Natural killer cell (primary cell): Measurements from ENCODE around the gene SORCS1. TPM values are rescaled to one million over a fixed set of nuclear protein-coding genes. Genes with fewer than 3 reads are reported as not detected.

Experiments used
- ATAC-seq, 3 donors: fragments of 150-1000 bp in 2 of 3; fragments of 200-7000 bp in 1 of 3; cut with Tn5 transposase; 1 replicate in 1 of 3; 2 replicates in 2 of 3; pipeline ENCODE4 v1.10.0; 2021; ENCODE audit warnings: mild to moderate bottlenecking in 2 of 3, moderate library complexity in 2 of 3
- DNase-seq, 2 donors: peaks; one replicate each; pipeline versions ENCODE4 v3.0.0 to v3.0.0-alpha.2; 2013 to 2021; ENCODE audit warnings: mixed read lengths in 1 of 2
- H3K27ac ChIP-seq: one replicate; pipeline ENCODE4 v1.5.1; 2013; ENCODE audit warnings: mild to moderate bottlenecking, low read length
- H3K27me3 ChIP-seq: one replicate; pipeline ENCODE4 v1.6.1; 2013; ENCODE audit warnings: low read length; ENCODE audit not compliant: control insufficient read depth, insufficient read depth
- H3K36me3 ChIP-seq: one replicate; pipeline ENCODE4 v1.6.1; 2013; ENCODE audit warnings: low read length; ENCODE audit not compliant: control insufficient read depth, insufficient read depth
- H3K4me1 ChIP-seq: one replicate; pipeline ENCODE4 v1.6.1; 2013; ENCODE audit warnings: low read length; ENCODE audit not compliant: control insufficient read depth, insufficient read depth
- H3K4me3 ChIP-seq: one replicate; pipeline ENCODE4 v1.5.1; 2013; ENCODE audit warnings: low read length
- H3K9me3 ChIP-seq: one replicate; pipeline ENCODE4 v1.6.1; 2013; ENCODE audit warnings: low read length; ENCODE audit not compliant: control insufficient read depth, insufficient read depth
- H3K27ac Mint-ChIP-seq, 2 donors: one replicate each; pipeline ENCODE4 v1.8.0; 2022; ENCODE audit warnings: mild to moderate bottlenecking in 2 of 2, mixed read lengths in 2 of 2, moderate library complexity in 1 of 2
- H3K27me3 Mint-ChIP-seq, 2 donors: one replicate each; pipeline ENCODE4 v1.8.0; 2022; ENCODE audit warnings: low read depth in 2 of 2, mixed read lengths in 2 of 2
- H3K36me3 Mint-ChIP-seq: one replicate; pipeline ENCODE4 v1.8.0; 2022; ENCODE audit warnings: mixed read lengths
- H3K4me1 Mint-ChIP-seq, 2 donors: one replicate each; pipeline ENCODE4 v1.8.0; 2022; ENCODE audit warnings: mixed read lengths in 2 of 2
- H3K4me3 Mint-ChIP-seq: one replicate; pipeline ENCODE4 v1.8.0; 2022; ENCODE audit warnings: mild to moderate bottlenecking, moderate library complexity, mixed read lengths
- H3K9me3 Mint-ChIP-seq, 2 donors: one replicate each; pipeline ENCODE4 v1.8.0; 2022; ENCODE audit warnings: mixed read lengths in 2 of 2
- CTCF ChIP-seq: fragments of 200-600 bp; IDR thresholded peaks from one replicate; pipeline ENCODE4 v1.8.0; 2022; ENCODE audit warnings: antibody characterized with exemption
- WGBS: methylation state at CpG from one replicate; pipeline ENCODE4 v1.1.7; 2013; ENCODE audit warnings: missing lambda C conversion rate; ENCODE audit not compliant: insufficient coverage; 5-methylcytosine and 5-hydroxymethylcytosine counted together
- intact Hi-C: fragments of 100-400 bp; cut with micrococcal nuclease; formaldehyde crosslinking; loops from one replicate; pipeline ENCODE4 v1.14.2; 2022
- total RNA-seq, 4 donors: library from RNA; stranded (reverse); fragments of 120-200 nt in 1 of 4; gene quantifications; one replicate each; pipeline versions ENCODE4 v1.2.3 to v1.2.4, GENCODE V29; 2013 to 2022

The SORCS1 gene
- total RNA-seq, 3 donors from 2014 or later (not counting 1 experiment from before 2014, with no cell fraction given), result not detected

DNA sequence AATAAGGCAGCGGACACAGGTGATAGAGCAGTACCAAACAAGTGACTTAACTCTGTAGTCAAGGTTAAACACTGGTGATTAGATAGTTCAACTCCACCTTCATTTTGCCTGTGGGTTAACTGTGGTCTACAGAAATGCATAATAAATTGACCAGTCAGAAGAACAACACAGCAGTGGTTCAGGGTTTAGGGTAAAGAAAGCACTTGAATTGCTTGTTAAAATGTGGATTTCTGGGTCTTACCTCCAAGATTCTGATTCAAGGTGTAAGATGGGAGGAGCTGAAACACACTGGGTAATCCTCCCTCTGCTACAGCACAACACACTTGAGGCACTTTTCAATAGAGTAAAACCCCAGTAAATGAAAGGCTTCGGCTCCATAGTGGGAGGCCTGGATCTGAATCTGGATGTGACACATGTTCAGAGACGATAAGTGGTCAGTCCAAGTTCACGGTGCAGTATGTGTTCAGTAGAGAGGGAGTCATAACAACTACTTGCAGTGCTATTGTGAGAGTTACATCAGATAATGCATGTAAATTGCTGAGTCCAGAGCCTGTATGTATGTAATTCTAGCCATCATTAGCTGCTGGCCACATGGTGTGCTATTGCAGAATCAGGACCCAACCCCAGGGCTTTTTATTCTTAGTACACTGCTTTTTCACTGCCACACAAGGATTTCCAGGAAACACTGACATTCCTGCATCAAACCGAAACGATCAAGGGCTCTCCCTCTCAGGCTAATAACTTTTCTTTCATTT lies 141.7 kb downstream of the SORCS1 start:
- no peaks in the 10 kb centered on the region for H3K36me3 ChIP-seq
- no peaks in the 10 kb centered on the region for H3K9me3 Mint-ChIP-seq
- ATAC-seq (no peak), DNase-seq (no peak)
- H3K4me1 ChIP-seq, result no peaks in the 10 kb centered on the region
- no peaks in the 10 kb centered on the region for H3K36me3 Mint-ChIP-seq
- no peak overlapping the region for H3K4me3 ChIP-seq
- no peak overlapping the region for H3K27ac Mint-ChIP-seq
- no peak overlapping the region for H3K4me3 Mint-ChIP-seq
- H3K27me3 Mint-ChIP-seq, result peaks cover 9 to 16% of the 10 kb centered on the region in 2 donors
- intact Hi-C loops, result no loop called here
- no peak overlapping the region for H3K27ac ChIP-seq
- peaks cover 3 to 4% of the 10 kb centered on the region in 2 donors for H3K4me1 Mint-ChIP-seq
- no peak for TF ChIP-seq CTCF
- whole genome bisulfite sequencing, result 91% methylated on average over 6 of the region's 6 CpGs
- H3K27me3 ChIP-seq, result no peaks in the 10 kb centered on the region
- H3K9me3 ChIP-seq, result no peaks in the 10 kb centered on the region

- intact Hi-C loops, result no loop called here
- H3K27ac Mint-ChIP-seq, result no peak overlapping the region
- H3K36me3 Mint-ChIP-seq, result no peaks in the 10 kb centered on the region
These were observed 145.4 kb downstream of the SORCS1 start for GRCh38 chr10:107019154-107019553.

GRCh38 chr10:107013258-107014006 lies 151.1 kb downstream of the SORCS1 start:
- Histone ChIP-seq H3K4me1 (no peaks in the 10 kb centered on the region), H3K27ac (no peak overlapping the region), H3K4me3 (no peak overlapping the region), H3K9me3 (no peaks in the 10 kb centered on the region), H3K36me3 (no peaks in the 10 kb centered on the region), H3K27me3 (no peaks in the 10 kb centered on the region)
- no peak overlapping the region for H3K27ac Mint-ChIP-seq
- DNase-seq, result no peak
- H3K4me1 Mint-ChIP-seq, result peaks cover 0 to 6% of the 10 kb centered on the region in 2 donors
- H3K9me3 Mint-ChIP-seq, result no peaks in the 10 kb centered on the region
- no peaks in the 10 kb centered on the region for H3K36me3 Mint-ChIP-seq
- H3K4me3 Mint-ChIP-seq, result no peak overlapping the region
- TF ChIP-seq CTCF, result no peak
- no peak for ATAC-seq
- 79% methylated on average over 4 of the region's 4 CpGs for WGBS
- intact Hi-C loops, result no loop called here
- H3K27me3 Mint-ChIP-seq, result peaks cover 3 to 9% of the 10 kb centered on the region in 2 donors

More at GRCh38 chr10:107019154-107019553, 145.4 kb downstream of the SORCS1 start:
- Histone ChIP-seq H3K27ac (no peak overlapping the region), H3K9me3 (no peaks in the 10 kb centered on the region), H3K4me1 (no peaks in the 10 kb centered on the region), H3K4me3 (no peak overlapping the region), H3K36me3 (no peaks in the 10 kb centered on the region), H3K27me3 (no peaks in the 10 kb centered on the region)
- H3K4me1 Mint-ChIP-seq, result no peaks in the 10 kb centered on the region
- 80% methylated on average over 1 of the region's 2 CpGs for WGBS
- no peak for DNase-seq
- ATAC-seq, result no peak
- H3K9me3 Mint-ChIP-seq, result no peaks in the 10 kb centered on the region
- H3K4me3 Mint-ChIP-seq, result no peak overlapping the region
- no peak for TF ChIP-seq CTCF
- H3K27me3 Mint-ChIP-seq, result peaks cover 7 to 9% of the 10 kb centered on the region in 2 donors
